OCI-LY3 (cell line): Measurements from ENCODE around the gene GSTA5.

Experiments
- H2AFZ ChIP-seq: fragments of 200-600, 300-600 bp; shearing (Covaris generic); 2 replicates; pipeline ENCODE4 v1.6.0; 2014; ENCODE audit warnings: antibody characterized with exemption, low read depth, low read length
- H3K27ac ChIP-seq: fragments of 200-600, 300-600 bp; sonication (generic); 2 replicates; pipeline ENCODE4 v1.5.1; 2014; ENCODE audit warnings: mild to moderate bottlenecking, low read length, moderate library complexity, mixed read lengths
- H3K27me3 ChIP-seq: fragments of 200-600, 300-600 bp; sonication (generic); 2 replicates; pipeline ENCODE4 v1.6.1; 2014; ENCODE audit warnings: low read depth, low read length, mixed read lengths
- H3K36me3 ChIP-seq: fragments of 200-600, 300-600 bp; sonication (generic); replicated peaks from 2 replicates; pipeline ENCODE3; 2014; ENCODE audit warnings: low read depth, low read length, mixed read lengths
- H3K4me1 ChIP-seq: fragments of 300-600, 200-600 bp; sonication (generic); 2 replicates; pipeline ENCODE4 v1.6.1; 2014; ENCODE audit warnings: low read length, mixed read lengths
- H3K4me2 ChIP-seq: fragments of 200-600, 300-600 bp; sonication (generic); 2 replicates; pipeline ENCODE4 v1.6.1; 2014; ENCODE audit warnings: low read length, mixed read lengths
- H3K4me3 ChIP-seq: fragments of 300-600, 200-600 bp; sonication (generic); 2 replicates; pipeline ENCODE4 v1.5.1; 2014; ENCODE audit warnings: antibody characterized with exemption, mild to moderate bottlenecking, low read length, moderate library complexity
- H3K79me2 ChIP-seq: fragments of 300-600, 200-600 bp; shearing (Covaris generic); 2 replicates; pipeline ENCODE4 v1.6.1; 2014; ENCODE audit warnings: mild to moderate bottlenecking, low read length, mixed read lengths
- H3K9ac ChIP-seq: fragments of 300-600, 200-600 bp; shearing (Covaris generic); 2 replicates; pipeline ENCODE4 v1.6.0; 2014; ENCODE audit warnings: mild to moderate bottlenecking, low read length, moderate library complexity
- H3K9me3 ChIP-seq: fragments of 200-600, 300-600 bp; shearing (Covaris generic); 2 replicates; pipeline ENCODE4 v1.6.1; 2014; ENCODE audit warnings: low read length, mixed read lengths; ENCODE audit not compliant: insufficient read depth
- H4K20me1 ChIP-seq: fragments of 200-600, 300-600 bp; sonication (generic); 2 replicates; pipeline ENCODE4 v1.6.1; 2016; ENCODE audit warnings: low read length, mixed read lengths; ENCODE audit not compliant: insufficient read depth
- EZH2phosphoT487 ChIP-seq: fragments of 200-600 bp; shearing (Covaris generic); IDR thresholded peaks from 2 replicates; pipeline ENCODE4 v1.6.1; 2018; ENCODE audit warnings: antibody characterized with exemption, mixed run types, low read depth
- TF ChIP-seq, protein P1 (sequence below): fragments of 200-600, 300-600 bp; sonication (generic); IDR thresholded peaks from 2 replicates; pipeline ENCODE4 v1.5.1; 2014; ENCODE audit warnings: antibody characterized with exemption, low read length, low read depth

The GSTA5 gene

DNA sequence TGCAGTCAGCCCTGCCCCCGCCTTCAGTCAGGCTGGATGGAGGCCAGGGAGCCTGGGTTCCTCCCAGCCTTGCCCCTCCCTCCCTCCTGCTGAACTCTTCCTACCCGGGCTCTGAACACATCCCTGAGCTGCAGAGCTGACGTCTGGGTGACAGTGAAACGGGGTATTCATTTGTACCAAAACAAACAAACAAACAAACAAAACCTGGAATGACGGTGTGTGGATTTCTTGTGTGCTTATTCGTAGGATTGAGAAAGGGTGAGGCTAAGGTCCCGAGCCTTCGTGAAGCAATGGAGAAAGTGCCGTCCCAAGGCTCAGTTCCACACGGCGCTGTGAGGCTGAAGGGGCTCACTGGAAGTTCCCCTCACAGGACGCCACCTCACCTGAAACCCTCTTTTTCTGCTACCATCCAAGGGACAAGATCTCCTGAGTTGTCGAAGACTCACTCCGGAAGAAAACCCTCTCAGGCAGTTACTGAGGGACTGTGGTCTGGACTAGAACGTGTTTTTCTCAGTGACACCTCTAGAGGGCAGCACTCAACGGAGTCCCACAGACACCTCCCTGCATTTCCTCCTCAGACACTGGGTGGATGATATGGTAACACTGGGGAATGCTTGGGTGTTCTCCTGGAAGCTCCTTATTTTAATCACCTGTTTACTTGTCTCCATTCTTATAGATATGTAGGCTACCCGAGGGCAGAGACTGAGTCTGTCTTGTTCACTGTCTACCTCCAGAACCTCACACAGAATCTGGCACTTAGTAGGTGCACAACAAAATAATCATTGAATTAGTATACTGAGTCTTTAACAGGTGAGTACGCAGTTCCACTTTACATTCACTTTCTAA is 41.6 kb upstream of the GSTA5 start:
- H3K4me3 ChIP-seq = peak overlapping the region; percentile 83
- H3K27ac ChIP-seq = no peak overlapping the region
- no peaks in the 10 kb centered on the region for H3K4me1 ChIP-seq
- no peaks in the 10 kb centered on the region for H3K79me2 ChIP-seq
- no peaks in the 10 kb centered on the region for H3K27me3 ChIP-seq
- H4K20me1 ChIP-seq = no peaks in the 10 kb centered on the region
- peak overlapping the region; percentile 73 for H3K9ac ChIP-seq
- TF ChIP-seq EZH2phosphoT487 = no peak
- TF ChIP-seq, protein P1, sequence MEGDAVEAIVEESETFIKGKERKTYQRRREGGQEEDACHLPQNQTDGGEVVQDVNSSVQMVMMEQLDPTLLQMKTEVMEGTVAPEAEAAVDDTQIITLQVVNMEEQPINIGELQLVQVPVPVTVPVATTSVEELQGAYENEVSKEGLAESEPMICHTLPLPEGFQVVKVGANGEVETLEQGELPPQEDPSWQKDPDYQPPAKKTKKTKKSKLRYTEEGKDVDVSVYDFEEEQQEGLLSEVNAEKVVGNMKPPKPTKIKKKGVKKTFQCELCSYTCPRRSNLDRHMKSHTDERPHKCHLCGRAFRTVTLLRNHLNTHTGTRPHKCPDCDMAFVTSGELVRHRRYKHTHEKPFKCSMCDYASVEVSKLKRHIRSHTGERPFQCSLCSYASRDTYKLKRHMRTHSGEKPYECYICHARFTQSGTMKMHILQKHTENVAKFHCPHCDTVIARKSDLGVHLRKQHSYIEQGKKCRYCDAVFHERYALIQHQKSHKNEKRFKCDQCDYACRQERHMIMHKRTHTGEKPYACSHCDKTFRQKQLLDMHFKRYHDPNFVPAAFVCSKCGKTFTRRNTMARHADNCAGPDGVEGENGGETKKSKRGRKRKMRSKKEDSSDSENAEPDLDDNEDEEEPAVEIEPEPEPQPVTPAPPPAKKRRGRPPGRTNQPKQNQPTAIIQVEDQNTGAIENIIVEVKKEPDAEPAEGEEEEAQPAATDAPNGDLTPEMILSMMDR = peak; percentile 92
- no peaks in the 10 kb centered on the region for H3K36me3 ChIP-seq
- peak overlapping the region; percentile 93 for H2AFZ ChIP-seq
- H3K9me3 ChIP-seq = no peaks in the 10 kb centered on the region
- peak overlapping the region; percentile 70 for H3K4me2 ChIP-seq

DNA sequence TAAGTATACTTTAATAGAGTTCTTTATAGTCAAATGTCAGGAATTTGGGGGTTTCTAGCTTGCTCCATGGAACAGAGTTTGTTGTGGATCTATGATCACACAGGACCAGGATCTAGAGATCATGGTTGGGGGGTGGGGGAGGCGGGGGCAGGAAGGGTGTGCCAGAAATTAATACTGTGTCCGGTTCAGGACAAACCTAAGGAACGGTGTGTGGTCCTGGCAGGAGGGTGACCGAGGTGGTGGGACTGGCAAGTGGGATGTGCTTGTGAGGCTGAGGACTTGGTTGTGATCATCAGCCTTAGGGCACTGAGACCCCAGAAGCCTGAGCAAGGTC is 41.0 kb upstream of the GSTA5 start:
- TF ChIP-seq, protein P1 = no peak
- no peak for TF ChIP-seq EZH2phosphoT487
- Histone ChIP-seq H3K9ac (no peak overlapping the region), H3K9me3 (no peaks in the 10 kb centered on the region), H3K36me3 (no peaks in the 10 kb centered on the region), H3K4me1 (no peaks in the 10 kb centered on the region), H2AFZ (peak overlapping the region; percentile 93), H3K27me3 (no peaks in the 10 kb centered on the region), H3K27ac (no peak overlapping the region), H4K20me1 (no peaks in the 10 kb centered on the region), H3K79me2 (no peaks in the 10 kb centered on the region), H3K4me3 (peak overlapping the region; percentile 83), H3K4me2 (peak overlapping the region; percentile 70)

GRCh38 chr6:52877786-52878185 is 37.2 kb upstream of the GSTA5 start:
- H3K4me2 ChIP-seq = no peak overlapping the region

GRCh38 chr6:52877168-52877567 is 36.6 kb upstream of the GSTA5 start:
- no peaks in the 10 kb centered on the region for H3K4me1 ChIP-seq
- H3K36me3 ChIP-seq = no peaks in the 10 kb centered on the region

More at GRCh38 chr6:52877786-52878185, 37.2 kb upstream of the GSTA5 start:
- no peaks in the 10 kb centered on the region for H3K36me3 ChIP-seq
- no peaks in the 10 kb centered on the region for H3K4me1 ChIP-seq
- no peak for TF ChIP-seq EZH2phosphoT487
- TF ChIP-seq, protein P1 = no peak
- no peaks in the 10 kb centered on the region for H4K20me1 ChIP-seq
- H3K9me3 ChIP-seq = no peaks in the 10 kb centered on the region
- no peaks in the 10 kb centered on the region for H3K27me3 ChIP-seq
- no peak overlapping the region for H3K9ac ChIP-seq
- no peak overlapping the region for H3K4me3 ChIP-seq
- no peaks in the 10 kb centered on the region for H3K79me2 ChIP-seq
- no peak overlapping the region for H2AFZ ChIP-seq
- H3K27ac ChIP-seq = no peak overlapping the region

More at GRCh38 chr6:52877168-52877567, 36.6 kb upstream of the GSTA5 start:
- no peak for TF ChIP-seq EZH2phosphoT487
- TF ChIP-seq, protein P1 = no peak
- Histone ChIP-seq H4K20me1 (no peaks in the 10 kb centered on the region), H3K27ac (no peak overlapping the region), H3K79me2 (no peaks in the 10 kb centered on the region), H3K4me3 (no peak overlapping the region), H3K27me3 (no peaks in the 10 kb centered on the region), H3K9ac (no peak overlapping the region), H3K9me3 (no peaks in the 10 kb centered on the region), H2AFZ (no peak overlapping the region), H3K4me2 (no peak overlapping the region)
